Heart left ventricle (tissue), 16 donors: ENCODE results near the gene KRTAP23-1. TPM values are rescaled to one million over a fixed set of nuclear protein-coding genes. Genes with fewer than 3 reads are reported as not detected.

Source experiments
- ATAC-seq, 4 donors: fragments of 200-7000 bp; cut with Tn5 transposase; one replicate each; pipeline ENCODE4 v1.9.1; 2020 to 2022; ENCODE audit warnings: moderate library complexity in 4 of 4, mild to moderate bottlenecking in 3 of 4, moderate number of reproducible peaks in 1 of 4
- DNase-seq, 5 donors: peaks; one replicate each; pipeline ENCODE4 v3.0.0-alpha.2; 2020
- H3K27ac ChIP-seq, 12 donors: fragments of 200-600 bp; sonication (generic) in 4 of 12; one replicate each; pipeline versions ENCODE4 v1.5.0 to v1.8.0; 2016 to 2022; ENCODE audit warnings: mild to moderate bottlenecking in 2 of 12
- H3K27me3 ChIP-seq, 9 donors: fragments of 200-600 bp; sonication (generic) in 2 of 9; one replicate each; pipeline versions ENCODE4 v1.5.1 to v1.8.0; 2016 to 2022; ENCODE audit warnings: mild to moderate bottlenecking in 3 of 9
- H3K36me3 ChIP-seq, 9 donors: fragments of 200-600 bp; sonication (generic) in 2 of 9; one replicate each; pipeline versions ENCODE4 v1.5.0 to v1.8.0; 2018 to 2022; ENCODE audit warnings: mild to moderate bottlenecking in 2 of 9
- H3K4me1 ChIP-seq, 12 donors: fragments of 200-600 bp; sonication (generic) in 4 of 12; one replicate each; pipeline versions ENCODE4 v1.5.0 to v1.8.0; 2016 to 2022; ENCODE audit warnings: mild to moderate bottlenecking in 3 of 12
- H3K4me3 ChIP-seq, 12 donors: fragments of 200-600 bp; sonication (generic) in 4 of 12; one replicate each; pipeline versions ENCODE4 v1.5.0 to v1.8.0; 2017 to 2022; ENCODE audit warnings: mild to moderate bottlenecking in 9 of 12, moderate library complexity in 4 of 12
- H3K9me3 ChIP-seq, 12 donors: fragments of 200-600 bp; sonication (generic) in 4 of 12; one replicate each; pipeline versions ENCODE4 v1.5.0 to v1.8.0; 2016 to 2022; ENCODE audit warnings: mild to moderate bottlenecking in 1 of 12
- POLR2A ChIP-seq, 2 donors: fragments of 450-650 bp; IDR thresholded peaks; one replicate each; pipeline ENCODE4 v1.6.1; 2017; ENCODE audit warnings: antibody characterized with exemption in 2 of 2, mild to moderate bottlenecking in 2 of 2, moderate library complexity in 2 of 2
- whole genome bisulfite sequencing, 4 donors: extraction: QIAGEN DNeasy Blood & Tissue Kit in 2 of 4; methylation state at CpG; one replicate each; pipeline versions ENCODE4 v1.1.5 to v1.1.7; 2013 to 2018; 5-methylcytosine and 5-hydroxymethylcytosine counted together
- intact Hi-C, 10 donors: fragments of 100-400 bp; cut with DNase I; formaldehyde crosslinking; loops; one replicate each; pipeline versions ENCODE4 v1.11.1 to v1.14.2; 2022
- microRNA-seq, 4 donors: library from miRNA; unstranded; fragments of <30 nt; microRNA quantifications; one replicate each; pipeline versions ENCODE4 to v1.2.0, GENCODE V29; 2017 to 2020
- polyA plus RNA-seq, 2 donors: library from polyadenylated mRNA; stranded (reverse); fragments of 200-250 nt; gene quantifications; one replicate each; pipeline ENCODE4 v1.2.3, GENCODE V29; 2013
- total RNA-seq, 9 donors: library from RNA; depleted of rRNA in 2 of 9; stranded (reverse); fragments of >200 nt in 2 of 9; fragmentation: NEBNext Ultra II Directional in 3 of 9; extraction: Animal tissue kit (Norgen Biotek cat#: 25700) in 3 of 9; gene quantifications; one replicate each; pipeline versions ENCODE4 v1.1.0 to v1.2.4, GENCODE V29; 2016 to 2023
- TF ChIP-seq, protein P1 (sequence below), 12 donors: fragments of 200-600 bp; sonication (generic) in 4 of 12; IDR thresholded peaks; one replicate each; pipeline versions ENCODE4 v1.5.0 to v1.8.0; 2018 to 2022; ENCODE audit warnings: antibody characterized with exemption in 12 of 12, mild to moderate bottlenecking in 5 of 12
- donor health status: ischemic (EF 13 %, LVEDD 7.1; RV severe dilation, severe dysfunction).
- donor health status: healthy with polysubstance abuse.
- donor health status: DM: no; HTN: yes; CAD: no.
- donor health status: DM: no; HTN: no; CAD: no.
- donor health status: ischemic (EF 25% LVEDD 6.9; RV normal size, moderate dysfunction).
- donor health status: ischemic (EF 25% LVEDD 5.7; RV mildly dilated, moderate dysfunction).
- donor health status: healthy.
- donor health status: DM: yes; HTN: yes; CAD: no.
- donor health status: ischemic (EF 35%, LVEDD 5.7; RV mildly dilated, moderate dysfunction).
- donor health status: nonischemic (EF 11% LVEDD 7.7; RV severe dilation, severe dysfunction).
- donor health status: DM: yes; HTN: yes; CAD: no.
- donor health status: PGD.
- donor health status: ischemic (EF 29% LVEDD 5.4; RV normal size, mild dysfunction).
- donor health status: nonischemic (EF 23%, LVEDD 6.1; RV moderate dilation, normal function).

The KRTAP23-1 gene
- total and polyA plus RNA-seq, 11 donors = not detected

DNA sequence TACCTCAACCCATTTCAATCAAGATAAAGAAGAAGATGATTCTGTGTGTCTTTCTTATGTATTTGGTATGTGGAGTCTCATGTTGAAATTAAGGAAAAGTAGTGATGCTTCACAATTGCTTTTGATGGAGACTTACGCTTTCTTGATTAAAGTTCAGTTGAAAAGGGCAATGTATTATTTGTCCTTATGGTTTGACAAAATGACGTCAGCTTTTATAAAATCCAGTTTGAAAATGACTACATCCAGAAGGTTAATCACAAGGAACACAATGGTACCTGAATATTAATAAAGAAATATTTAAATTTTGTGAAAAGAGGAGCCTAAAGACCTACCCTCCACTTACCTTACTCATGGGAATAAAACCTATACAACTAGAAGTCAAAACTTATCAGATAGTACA is 32.7 kb downstream of the KRTAP23-1 start:
- intact Hi-C loops = no loop called here
- 86 to 89% (median 88%) methylated on average over 2 of the region's 2 CpGs for WGBS, 4 donors

GRCh38 chr21:30306884-30307283 is 41.5 kb downstream of the KRTAP23-1 start:
- no peak overlapping the region for H3K27ac ChIP-seq
- intact Hi-C loops = no loop called here
- no peaks in the 10 kb centered on the region for H3K36me3 ChIP-seq
- H3K4me1 ChIP-seq = no peaks in the 10 kb centered on the region
- DNase-seq (no peak), ATAC-seq (no peak)
- no peak for TF ChIP-seq POLR2A (IDR thresholded peaks at IDR 0.05)
- TF ChIP-seq, protein P1, sequence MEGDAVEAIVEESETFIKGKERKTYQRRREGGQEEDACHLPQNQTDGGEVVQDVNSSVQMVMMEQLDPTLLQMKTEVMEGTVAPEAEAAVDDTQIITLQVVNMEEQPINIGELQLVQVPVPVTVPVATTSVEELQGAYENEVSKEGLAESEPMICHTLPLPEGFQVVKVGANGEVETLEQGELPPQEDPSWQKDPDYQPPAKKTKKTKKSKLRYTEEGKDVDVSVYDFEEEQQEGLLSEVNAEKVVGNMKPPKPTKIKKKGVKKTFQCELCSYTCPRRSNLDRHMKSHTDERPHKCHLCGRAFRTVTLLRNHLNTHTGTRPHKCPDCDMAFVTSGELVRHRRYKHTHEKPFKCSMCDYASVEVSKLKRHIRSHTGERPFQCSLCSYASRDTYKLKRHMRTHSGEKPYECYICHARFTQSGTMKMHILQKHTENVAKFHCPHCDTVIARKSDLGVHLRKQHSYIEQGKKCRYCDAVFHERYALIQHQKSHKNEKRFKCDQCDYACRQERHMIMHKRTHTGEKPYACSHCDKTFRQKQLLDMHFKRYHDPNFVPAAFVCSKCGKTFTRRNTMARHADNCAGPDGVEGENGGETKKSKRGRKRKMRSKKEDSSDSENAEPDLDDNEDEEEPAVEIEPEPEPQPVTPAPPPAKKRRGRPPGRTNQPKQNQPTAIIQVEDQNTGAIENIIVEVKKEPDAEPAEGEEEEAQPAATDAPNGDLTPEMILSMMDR (IDR thresholded peaks at IDR 0.05) = no peak
- H3K27me3 ChIP-seq = no peaks in the 10 kb centered on the region
- 23 to 45% (median 36%) methylated on average over 2 of the region's 2 CpGs for WGBS, 4 donors
- H3K4me3 ChIP-seq = no peak overlapping the region
- H3K9me3 ChIP-seq = peaks cover 0 to 9% (median 0%) of the 10 kb centered on the region in 12 donors

More for the DNA sequence above, 32.7 kb downstream of the KRTAP23-1 start:
- DNase-seq (no peak), ATAC-seq (no peak)
- no peak overlapping the region for H3K4me3 ChIP-seq
- H3K27ac ChIP-seq = no peak overlapping the region
- no peaks in the 10 kb centered on the region for H3K4me1 ChIP-seq
- peaks cover 0 to 4% (median 0%) of the 10 kb centered on the region in 9 donors for H3K27me3 ChIP-seq
- no peak for TF ChIP-seq POLR2A (IDR thresholded peaks at IDR 0.05)
- TF ChIP-seq, protein P1 (IDR thresholded peaks at IDR 0.05) = no peak
- H3K36me3 ChIP-seq = no peaks in the 10 kb centered on the region
- H3K9me3 ChIP-seq = no peaks in the 10 kb centered on the region

DNA sequence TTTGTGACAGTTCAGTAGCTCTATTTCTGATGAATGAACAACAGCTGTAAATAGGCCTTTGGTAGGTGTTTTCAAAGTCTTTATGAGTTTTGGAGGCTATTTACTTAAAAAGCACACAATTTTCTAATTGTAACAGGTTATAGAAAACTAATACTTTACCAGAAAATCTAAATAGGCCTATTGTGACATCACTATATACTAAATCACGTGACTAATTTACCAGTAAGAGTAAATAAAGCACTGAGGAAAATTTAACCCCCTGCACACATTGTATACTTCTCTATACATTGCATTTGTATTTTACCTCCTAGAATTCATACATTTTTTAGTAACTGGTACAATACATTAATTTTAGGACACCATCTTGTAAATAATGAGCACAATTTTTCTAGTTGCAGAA is 43.3 kb downstream of the KRTAP23-1 start:
- Histone ChIP-seq H3K9me3 (peaks cover 0 to 22% (median 2%) of the 10 kb centered on the region in 12 donors), H3K4me1 (no peaks in the 10 kb centered on the region), H3K27me3 (no peaks in the 10 kb centered on the region), H3K27ac (no peak overlapping the region), H3K4me3 (no peak overlapping the region), H3K36me3 (no peaks in the 10 kb centered on the region)
- intact Hi-C loops = no loop called here
- TF ChIP-seq POLR2A (IDR thresholded peaks at IDR 0.05) = no peak
- TF ChIP-seq, protein P1 (IDR thresholded peaks at IDR 0.05) = no peak
- DNase-seq (no peak), ATAC-seq (no peak)
- 47 to 67% (median 54%) methylated on average over 1 of the region's 1 CpG for WGBS, 4 donors

Small RNA genes within 50 kb of the gene (microRNA-seq; reads per million reads assigned to microRNA genes)
- gene MIR4327 = 0 reads per million in 4 donors

Other genes with a start within 250 kb of the KRTAP23-1 start
- not detected for gene CLDN17, start 181.8 kb downstream of the KRTAP23-1 start, total RNA-seq
- not detected for gene CLDN17, start 181.8 kb downstream of the KRTAP23-1 start, polyA plus RNA-seq
- not detected for gene CLDN8, start 132.5 kb downstream of the KRTAP23-1 start, total RNA-seq
- gene CLDN8, start 132.5 kb downstream of the KRTAP23-1 start, polyA plus RNA-seq = not detected
- not detected for gene KRTAP24-1, start 65.7 kb downstream of the KRTAP23-1 start, total RNA-seq
- gene KRTAP24-1, start 65.7 kb downstream of the KRTAP23-1 start, polyA plus RNA-seq = not detected
- gene KRTAP25-1, start 59.1 kb downstream of the KRTAP23-1 start, total RNA-seq = not detected
- gene KRTAP25-1, start 59.1 kb downstream of the KRTAP23-1 start, polyA plus RNA-seq = not detected
- gene KRTAP26-1, start 28.3 kb downstream of the KRTAP23-1 start, total RNA-seq = not detected
- gene KRTAP26-1, start 28.3 kb downstream of the KRTAP23-1 start, polyA plus RNA-seq = not detected
- gene KRTAP27-1, start 10.9 kb downstream of the KRTAP23-1 start, total RNA-seq = not detected
- not detected for gene KRTAP27-1, start 10.9 kb downstream of the KRTAP23-1 start, polyA plus RNA-seq
- not detected for gene KRTAP13-2, start 23.7 kb upstream of the KRTAP23-1 start, total RNA-seq
- not detected for gene KRTAP13-2, start 23.7 kb upstream of the KRTAP23-1 start, polyA plus RNA-seq
- gene KRTAP13-1, start 47.4 kb upstream of the KRTAP23-1 start, total RNA-seq = not detected
- gene KRTAP13-1, start 47.4 kb upstream of the KRTAP23-1 start, polyA plus RNA-seq = not detected
- not detected for gene KRTAP13-3, start 77.3 kb upstream of the KRTAP23-1 start, total RNA-seq
- not detected for gene KRTAP13-3, start 77.3 kb upstream of the KRTAP23-1 start, polyA plus RNA-seq
- gene KRTAP13-4, start 81.6 kb upstream of the KRTAP23-1 start, total RNA-seq = not detected
- not detected for gene KRTAP13-4, start 81.6 kb upstream of the KRTAP23-1 start, polyA plus RNA-seq
- gene KRTAP15-1, start 91.7 kb upstream of the KRTAP23-1 start, total RNA-seq = not detected
- gene KRTAP15-1, start 91.7 kb upstream of the KRTAP23-1 start, polyA plus RNA-seq = not detected
- not detected for gene KRTAP19-1, start 131.8 kb upstream of the KRTAP23-1 start, total RNA-seq
- not detected for gene KRTAP19-1, start 131.8 kb upstream of the KRTAP23-1 start, polyA plus RNA-seq
- gene KRTAP19-2, start 138.8 kb upstream of the KRTAP23-1 start, total RNA-seq = not detected
- not detected for gene KRTAP19-2, start 138.8 kb upstream of the KRTAP23-1 start, polyA plus RNA-seq
- gene KRTAP19-3, start 143.4 kb upstream of the KRTAP23-1 start, total RNA-seq = not detected
- not detected for gene KRTAP19-3, start 143.4 kb upstream of the KRTAP23-1 start, polyA plus RNA-seq
- gene KRTAP19-4, start 148.6 kb upstream of the KRTAP23-1 start, total RNA-seq = not detected
- not detected for gene KRTAP19-4, start 148.6 kb upstream of the KRTAP23-1 start, polyA plus RNA-seq
- gene KRTAP19-5, start 153.5 kb upstream of the KRTAP23-1 start, total RNA-seq = not detected
- gene KRTAP19-5, start 153.5 kb upstream of the KRTAP23-1 start, polyA plus RNA-seq = not detected
- not detected for gene KRTAP19-6, start 193.3 kb upstream of the KRTAP23-1 start, total RNA-seq
- gene KRTAP19-6, start 193.3 kb upstream of the KRTAP23-1 start, polyA plus RNA-seq = not detected
- not detected for gene KRTAP19-7, start 212.7 kb upstream of the KRTAP23-1 start, total RNA-seq
- not detected for gene KRTAP19-7, start 212.7 kb upstream of the KRTAP23-1 start, polyA plus RNA-seq
- gene KRTAP22-2, start 241.8 kb upstream of the KRTAP23-1 start, total RNA-seq = not detected
- not detected for gene KRTAP22-2, start 241.8 kb upstream of the KRTAP23-1 start, polyA plus RNA-seq
- gene KRTAP6-3, start 243.8 kb upstream of the KRTAP23-1 start, total RNA-seq = not detected
- gene KRTAP6-3, start 243.8 kb upstream of the KRTAP23-1 start, polyA plus RNA-seq = not detected